GM19328 (cell line): ENCODE results near the gene PXYLP1.
"Not testable (repeated sequence)": the region's sequence is repeated elsewhere in the genome, so short reads cannot be mapped to it uniquely, and the experiment has no call there.

Source experiments
- ATAC-seq: cut with Tn5 transposase; IDR thresholded peaks from one replicate; pipeline ENCODE4 v1.9.1; 2021; ENCODE audit warnings: mild to moderate bottlenecking, moderate library complexity; ENCODE audit not compliant: unreplicated experiment

Gene PXYLP1

GRCh38 chr3:141291559-141292355 is 60.1 kb downstream of the PXYLP1 start:
- ATAC-seq, result no peak

DNA sequence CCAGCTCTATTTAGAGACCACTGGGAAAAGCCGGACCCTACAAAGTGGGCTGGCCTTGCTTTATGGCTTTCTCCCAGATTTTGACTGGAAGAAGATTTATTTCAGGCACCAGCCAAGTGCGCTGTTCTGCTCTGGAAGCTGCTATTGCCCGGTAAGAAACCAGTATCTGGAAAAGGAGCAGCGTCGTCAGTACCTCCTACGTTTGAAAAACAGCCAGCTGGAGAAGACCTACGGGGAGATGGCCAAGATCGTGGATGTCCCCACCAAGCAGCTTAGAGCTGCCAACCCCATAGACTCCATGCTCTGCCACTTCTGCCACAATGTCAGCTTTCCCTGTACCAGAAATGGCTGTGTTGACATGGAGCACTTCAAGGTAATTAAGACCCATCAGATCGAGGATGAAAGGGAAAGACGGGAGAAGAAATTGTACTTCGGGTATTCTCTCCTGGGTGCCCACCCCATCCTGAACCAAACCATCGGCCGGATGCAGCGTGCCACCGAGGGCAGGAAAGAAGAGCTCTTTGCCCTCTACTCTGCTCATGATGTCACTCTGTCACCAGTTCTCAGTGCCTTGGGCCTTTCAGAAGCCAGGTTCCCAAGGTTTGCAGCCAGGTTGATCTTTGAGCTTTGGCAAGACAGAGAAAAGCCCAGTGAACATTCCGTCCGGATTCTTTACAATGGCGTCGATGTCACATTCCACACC is 60.9 kb downstream of the PXYLP1 start:
- no peak for ATAC-seq

GRCh38 chr3:141294301-141294700 is 62.7 kb downstream of the PXYLP1 start:
- ATAC-seq, result no peak

DNA sequence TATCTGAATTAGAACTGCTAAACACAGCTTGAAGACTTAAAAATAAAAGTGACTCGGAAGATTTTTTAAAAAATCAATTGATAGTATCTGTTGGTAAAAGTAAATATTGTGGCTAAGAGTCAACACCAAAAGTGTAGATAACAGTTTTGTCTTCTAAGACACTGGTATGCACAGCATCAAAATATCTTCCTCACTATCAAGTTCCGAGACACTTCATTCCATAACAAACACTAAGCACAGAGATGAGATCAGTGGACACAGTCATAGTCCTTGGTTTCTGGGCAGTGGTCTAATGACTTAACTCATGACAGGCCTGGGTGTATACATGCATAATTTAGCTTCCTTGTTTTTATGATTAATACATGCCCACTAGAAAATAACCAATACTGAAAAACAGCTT is 63.2 kb downstream of the PXYLP1 start:
- no peak for ATAC-seq

DNA sequence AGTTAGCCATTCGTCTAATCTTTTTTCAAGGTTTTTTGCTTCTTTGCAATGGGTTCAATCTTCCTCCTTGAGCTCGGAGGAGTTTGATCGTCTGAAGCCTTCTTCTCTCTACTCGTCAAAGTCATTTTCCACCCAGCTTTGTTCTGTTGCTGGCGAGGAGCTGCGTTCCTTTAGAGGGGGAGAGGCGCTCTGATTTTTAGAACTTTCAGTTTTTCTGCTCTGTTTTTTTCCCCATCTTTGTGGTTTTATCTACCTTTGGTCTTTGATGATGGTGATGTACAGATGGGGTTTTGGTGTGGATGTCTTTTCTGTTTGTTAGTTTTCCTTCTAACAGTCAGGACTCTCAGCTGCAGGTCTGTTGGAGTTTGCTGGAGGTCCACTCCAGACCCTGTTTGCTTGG is 68.8 kb downstream of the PXYLP1 start:
- ATAC-seq, result not testable (repeated sequence)

- ATAC-seq, result no peak
These were observed 70.9 kb downstream of the PXYLP1 start for GRCh38 chr3:141302364-141303141.

GRCh38 chr3:141303481-141304223 is 72.0 kb downstream of the PXYLP1 start:
- ATAC-seq, result peak; percentile 52

DNA sequence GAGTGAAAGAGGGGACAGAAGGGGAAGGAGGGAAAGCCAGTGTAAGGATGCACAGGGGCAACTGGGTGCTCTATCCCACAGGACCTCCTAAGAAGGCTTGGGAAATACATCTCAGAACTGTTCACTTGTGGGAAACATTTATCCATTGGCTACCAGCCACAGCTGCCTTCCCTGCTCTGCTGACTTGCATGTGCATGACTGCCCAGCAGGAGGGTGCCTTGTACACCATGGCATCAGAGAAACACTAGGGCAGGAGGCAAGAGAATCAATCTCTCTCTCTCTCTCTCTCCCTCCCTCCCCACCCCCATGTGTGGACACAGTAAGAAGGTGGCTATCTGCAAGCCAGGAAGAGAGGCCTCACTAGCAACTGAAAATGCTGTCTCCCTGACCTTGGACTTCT is 73.8 kb downstream of the PXYLP1 start:
- ATAC-seq, result no peak

GRCh38 chr3:141306276-141306675 is 74.7 kb downstream of the PXYLP1 start:
- no peak for ATAC-seq

GRCh38 chr3:141306922-141307321 is 75.3 kb downstream of the PXYLP1 start:
- ATAC-seq, result no peak

- ATAC-seq, result no peak
These were observed 75.9 kb downstream of the PXYLP1 start for GRCh38 chr3:141307351-141308059.

DNA sequence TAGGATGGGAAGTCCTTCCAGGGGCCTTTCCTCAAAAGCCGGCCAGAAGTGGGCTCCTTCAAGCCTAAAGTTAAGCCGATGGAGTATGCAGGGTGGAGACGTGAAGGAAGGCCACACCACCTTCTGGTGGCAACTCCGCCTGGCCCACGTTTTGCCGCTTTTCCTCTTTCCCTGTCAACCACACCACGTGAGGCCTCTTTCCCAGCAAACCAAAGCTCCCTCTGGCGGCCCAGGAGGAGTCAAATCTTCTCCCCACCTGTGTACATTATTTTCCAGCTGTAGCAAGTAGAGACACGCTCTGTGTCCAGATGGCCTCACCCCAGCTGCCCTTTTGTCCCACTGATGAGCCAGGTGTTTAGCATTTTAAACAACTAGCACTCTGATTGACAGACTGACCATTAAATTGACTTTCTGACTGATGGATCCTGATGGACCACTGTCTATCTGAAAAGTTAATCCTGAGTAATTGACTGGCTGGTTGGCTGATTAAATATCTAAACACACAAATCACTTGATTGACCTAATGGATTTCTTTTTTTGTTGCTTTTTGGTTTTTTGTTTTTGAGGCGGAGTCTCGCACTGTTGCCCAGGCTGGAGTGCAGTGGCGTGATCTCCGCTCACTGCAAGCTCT is 77.1 kb downstream of the PXYLP1 start:
- no peak for ATAC-seq

DNA sequence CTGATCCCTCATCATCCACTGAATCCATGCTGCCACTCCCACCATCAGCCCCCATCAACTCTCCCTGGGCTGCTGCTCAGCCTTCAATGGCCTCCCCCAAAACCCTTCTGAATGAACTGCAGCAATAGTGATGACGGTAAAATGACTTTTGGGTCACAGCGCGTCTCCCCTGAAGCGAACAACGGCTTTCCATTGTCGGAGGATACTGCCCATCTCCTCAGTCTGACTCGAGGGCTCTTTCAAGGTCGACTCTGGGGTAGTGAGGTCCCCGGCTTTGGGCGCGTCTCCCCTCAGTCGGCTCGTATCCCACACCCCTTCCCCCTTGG is 79.5 kb downstream of the PXYLP1 start:
- no peak for ATAC-seq

DNA sequence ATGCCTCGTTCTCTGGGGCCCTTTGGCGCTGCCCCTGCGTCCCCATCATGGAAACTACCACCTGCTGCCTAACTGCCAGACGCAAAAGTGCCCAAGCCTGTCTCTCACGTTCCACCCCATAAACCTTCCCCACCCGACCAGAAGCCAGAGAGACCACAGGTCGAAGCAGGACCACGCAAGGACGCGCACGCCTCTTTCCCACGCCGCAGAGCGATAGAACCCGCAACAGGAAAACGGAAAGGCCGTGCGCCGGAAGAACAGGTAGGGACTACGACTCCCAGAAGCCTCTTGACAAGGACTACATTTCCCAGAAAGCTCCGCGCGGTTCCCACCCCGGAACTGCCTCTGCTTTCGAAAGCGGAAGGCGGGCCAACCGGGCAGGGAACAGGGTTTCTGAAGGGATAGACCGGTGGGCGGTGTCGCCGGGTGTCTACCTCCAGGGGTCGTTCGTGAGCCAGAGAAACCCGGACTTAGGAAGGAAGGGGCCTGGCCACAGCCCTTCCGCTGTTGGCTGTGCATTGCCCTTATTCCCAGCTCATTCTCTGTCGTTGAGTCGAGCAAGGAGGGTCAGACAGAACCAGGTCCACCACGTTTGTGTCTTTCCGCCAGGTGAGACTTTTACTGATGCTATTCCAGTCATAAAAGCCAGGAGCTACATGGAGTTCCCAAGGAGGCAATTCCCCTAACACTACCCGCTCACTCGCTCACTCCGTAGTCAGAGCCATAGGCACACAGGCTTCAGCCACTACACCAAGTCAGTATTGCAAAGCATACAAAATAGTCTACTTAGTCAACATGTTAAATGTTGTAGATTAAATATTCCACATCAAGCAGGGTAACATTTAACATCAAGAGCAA is 80.1 kb downstream of the PXYLP1 start:
- ATAC-seq, result peak; percentile 98

- no peak for ATAC-seq
These were observed 80.9 kb downstream of the PXYLP1 start for GRCh38 chr3:141312354-141313092.

DNA sequence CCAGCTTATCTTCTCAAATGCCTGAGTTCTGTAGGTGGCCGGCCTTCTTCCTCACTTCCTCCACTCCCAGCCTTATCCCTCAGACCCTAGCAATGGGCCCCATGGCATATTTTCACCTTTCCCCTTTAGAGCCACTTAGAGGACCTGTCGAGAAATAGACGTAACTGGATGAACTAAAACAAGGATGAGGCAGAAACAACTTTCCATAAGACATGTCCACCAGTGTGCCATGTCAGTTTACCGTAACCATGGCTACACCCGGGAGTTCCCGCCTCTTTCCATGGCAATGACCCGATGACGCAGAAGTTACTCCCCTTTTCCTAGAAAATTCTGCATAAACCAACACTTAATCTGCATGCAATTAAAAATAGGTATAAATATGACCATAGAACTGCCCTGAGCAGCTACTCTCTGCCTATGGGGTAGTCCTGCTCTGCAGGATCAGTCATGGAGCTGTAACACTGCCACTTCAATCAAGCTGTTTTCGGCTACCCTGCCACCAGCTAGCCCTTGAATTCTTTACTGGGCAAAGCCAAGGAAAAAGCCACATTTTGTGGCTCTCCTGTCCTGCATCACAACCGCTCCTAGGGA is 81.6 kb downstream of the PXYLP1 start:
- no peak for ATAC-seq

GRCh38 chr3:141314415-141314814 is 82.8 kb downstream of the PXYLP1 start:
- ATAC-seq, result not testable (repeated sequence)

GRCh38 chr3:141316851-141317250 is 85.2 kb downstream of the PXYLP1 start:
- no peak for ATAC-seq
